HUDEP-2 (cell line): ENCODE results near the gene ADGRV1.

Source experiments
- DNase-seq, 76 experiments: peaks; one replicate each; lab custom pipeline; 2025; ENCODE audit not compliant: unreplicated experiment in 76 of 76; lab: John Stamatoyannopoulos, UW

Gene ADGRV1

GRCh38 chr5:91144491-91145332 is 586.1 kb downstream of the ADGRV1 start:
- no peak for DNase-seq

- no peak for DNase-seq
Observed at GRCh38 chr5:91145333-91145620, 586.7 kb downstream of the ADGRV1 start.

DNA sequence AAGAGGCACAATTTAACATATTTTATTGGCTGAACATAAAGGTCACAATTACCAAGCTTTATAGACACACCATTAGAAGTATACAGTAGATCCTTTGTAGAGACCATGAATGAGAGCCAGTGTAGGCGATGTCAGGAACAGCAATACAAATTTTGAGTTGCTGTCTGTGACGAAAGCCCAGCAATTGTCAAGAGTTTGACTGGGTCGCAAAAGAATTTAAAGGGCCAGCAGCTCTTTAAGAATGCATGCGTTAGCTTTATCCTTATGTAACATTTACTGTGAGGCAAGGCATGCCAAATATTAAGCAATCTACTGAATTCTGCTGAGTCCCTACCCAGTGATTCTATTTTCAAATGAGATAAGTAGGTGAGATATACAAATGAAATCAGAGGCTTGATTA is 587.6 kb downstream of the ADGRV1 start:
- DNase-seq: no peak

DNA sequence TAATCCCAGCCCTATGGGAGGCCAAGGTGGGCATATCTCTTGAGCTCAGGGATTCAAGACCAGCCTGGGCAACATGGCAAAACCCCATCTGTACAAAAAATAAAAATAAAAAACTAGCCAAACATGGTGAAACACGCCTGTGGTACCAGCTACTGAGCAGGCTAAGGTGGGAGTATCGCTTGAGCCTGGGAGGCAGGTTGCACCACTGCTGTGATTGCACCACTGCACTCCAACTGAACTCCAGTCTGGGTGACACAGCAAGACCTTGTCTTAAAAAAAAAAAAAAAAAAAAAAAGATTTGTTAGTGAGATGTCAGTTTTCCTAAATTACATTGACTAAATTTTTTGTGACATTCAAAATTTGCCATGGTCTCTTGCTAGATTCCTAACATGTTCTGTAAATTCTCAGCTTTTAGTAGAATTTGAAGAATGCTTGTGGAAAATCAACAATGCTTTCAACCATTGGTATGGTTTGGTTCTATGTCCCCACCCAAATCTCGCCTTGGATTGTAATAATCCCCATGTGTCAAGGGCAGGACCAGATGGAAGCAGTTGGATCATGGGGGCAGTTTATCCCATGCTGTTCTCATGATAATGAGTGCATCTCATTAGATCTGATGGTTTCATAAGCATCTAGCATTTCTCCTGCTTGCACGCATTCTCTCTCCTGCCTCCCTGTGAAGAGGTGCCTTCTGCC is 588.5 kb downstream of the ADGRV1 start:
- DNase-seq: no peak

- no peak for DNase-seq
Observed at GRCh38 chr5:91150234-91150633, 591.6 kb downstream of the ADGRV1 start.

GRCh38 chr5:91150636-91151035 is 592.0 kb downstream of the ADGRV1 start:
- DNase-seq: no peak

DNA sequence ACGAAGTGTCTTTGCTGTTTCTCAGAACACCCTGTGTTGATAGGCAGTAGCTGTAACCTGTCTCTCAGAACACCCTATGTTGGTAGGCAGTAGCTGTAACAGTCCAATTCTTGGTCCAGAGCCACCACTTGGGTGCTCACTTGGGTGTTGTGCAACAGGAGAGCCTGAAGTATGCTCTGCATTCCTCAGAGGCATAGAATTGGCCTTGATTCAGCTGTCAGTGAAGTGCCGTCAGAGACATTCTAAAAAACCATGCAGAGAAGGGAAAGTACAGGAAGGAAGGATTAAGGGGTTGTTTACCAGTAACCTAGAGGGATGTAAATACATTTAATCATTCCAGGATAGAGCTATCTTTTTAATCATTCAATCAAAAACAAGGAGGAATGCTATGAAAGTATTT is 593.4 kb downstream of the ADGRV1 start:
- peak in 1 of 76 experiments; percentile 1 for DNase-seq

GRCh38 chr5:91154338-91154737 is 595.7 kb downstream of the ADGRV1 start:
- DNase-seq: no peak

DNA sequence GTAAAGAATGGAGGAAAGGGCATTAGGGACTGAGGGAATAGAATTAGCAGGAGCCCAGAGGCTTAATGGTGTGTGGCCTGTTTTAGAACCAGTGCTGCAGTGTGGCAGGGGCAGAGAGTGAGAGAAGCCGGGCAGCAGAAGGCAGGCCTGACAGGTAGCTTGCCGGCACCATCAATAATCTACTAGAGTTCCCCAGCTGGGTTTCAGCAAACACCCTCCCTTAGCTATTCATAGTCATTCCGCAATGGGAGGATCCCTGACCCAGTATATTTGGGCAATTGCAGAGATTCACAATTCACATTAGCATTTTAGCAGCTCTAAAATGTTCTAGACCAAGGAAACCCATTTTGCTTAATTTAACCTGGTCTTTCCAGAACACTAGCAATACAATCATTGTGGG is 596.7 kb downstream of the ADGRV1 start:
- DNase-seq: no peak

DNA sequence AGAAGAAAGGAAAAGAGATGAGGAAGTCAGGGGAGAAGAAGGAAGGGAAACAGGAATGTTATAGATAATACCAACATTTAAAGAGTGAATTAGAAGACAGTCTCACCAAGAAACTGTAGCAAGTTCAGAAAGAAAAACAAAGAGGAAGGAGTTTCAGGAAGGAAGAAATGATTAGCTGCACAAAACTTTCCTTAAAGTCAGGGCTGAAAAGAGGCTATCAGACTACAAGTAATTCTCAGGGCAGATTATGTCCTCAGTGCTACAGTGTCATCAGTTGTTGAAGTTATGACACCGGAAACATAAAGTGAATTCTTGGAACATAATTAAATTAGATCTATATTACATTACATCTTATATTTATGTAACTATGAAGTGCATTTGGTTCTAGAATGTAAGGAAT is 597.6 kb downstream of the ADGRV1 start:
- no peak for DNase-seq

DNA sequence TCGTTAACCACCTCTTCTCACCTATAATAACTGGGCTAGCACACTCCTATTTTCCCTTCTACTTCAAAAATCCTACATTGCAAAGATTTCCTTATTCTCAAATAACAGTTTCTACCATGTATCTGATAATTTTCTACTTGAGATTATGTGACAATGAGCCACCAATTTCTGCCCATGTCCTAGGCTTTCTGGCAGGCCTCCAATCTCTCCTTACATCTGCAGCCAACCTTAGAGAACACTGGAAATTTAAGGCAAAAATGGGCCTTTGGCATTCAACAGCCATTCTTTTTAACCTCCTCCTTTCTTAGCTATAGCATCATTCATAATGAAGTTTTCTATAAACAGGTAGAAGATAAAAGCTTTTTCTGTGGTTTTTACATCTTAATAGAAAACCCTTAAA is 599.4 kb downstream of the ADGRV1 start:
- no peak for DNase-seq

- no peak for DNase-seq
Observed at GRCh38 chr5:91159647-91160046, 601.0 kb downstream of the ADGRV1 start.

DNA sequence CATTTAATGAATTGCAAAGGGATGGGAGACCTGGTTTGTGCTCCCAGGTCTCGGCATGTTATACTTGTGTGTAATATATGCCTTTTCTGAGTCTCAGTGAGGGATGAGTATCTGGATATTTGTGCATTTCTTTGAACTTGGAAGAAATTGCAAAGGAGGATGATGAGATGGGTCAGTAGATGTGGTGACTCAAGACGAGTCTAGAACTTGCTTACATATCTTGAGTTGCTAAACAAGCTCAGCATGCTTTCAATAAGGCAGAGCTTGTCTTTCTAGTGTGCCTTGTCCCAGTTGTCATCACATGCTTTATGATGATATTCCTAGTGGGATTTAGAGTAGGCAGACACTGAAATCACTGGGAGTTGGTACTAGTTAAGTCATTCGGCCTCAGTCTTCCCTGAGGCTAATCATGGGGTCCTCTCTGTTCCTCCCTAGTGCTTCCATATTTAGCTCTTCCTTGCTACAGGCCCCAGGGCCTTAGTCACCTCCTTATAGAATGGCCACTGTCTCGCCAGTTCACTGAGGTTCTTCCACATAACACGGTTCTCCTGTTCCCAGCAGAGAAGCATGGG is 602.2 kb downstream of the ADGRV1 start:
- no peak for DNase-seq

- no peak for DNase-seq
Observed at GRCh38 chr5:91162534-91163381, 604.2 kb downstream of the ADGRV1 start.

DNA sequence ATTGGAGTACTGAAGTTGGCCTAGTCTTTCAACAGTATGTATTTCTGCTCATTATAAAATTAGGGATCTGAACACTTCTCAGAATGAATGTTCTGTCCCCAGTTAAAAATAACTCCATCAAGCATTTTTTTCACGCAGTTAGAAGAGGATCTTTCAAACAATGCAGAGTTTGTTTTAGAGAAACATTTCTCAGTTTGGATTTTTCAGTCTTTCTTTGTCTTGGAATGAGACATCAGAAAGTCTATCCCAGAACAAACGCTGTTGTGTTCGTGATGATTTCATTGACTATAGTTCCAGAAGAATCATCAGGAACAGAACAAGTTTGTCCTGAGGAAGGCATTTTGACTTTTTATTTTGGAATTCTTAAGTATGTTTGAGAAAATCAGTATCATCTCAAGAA is 605.8 kb downstream of the ADGRV1 start:
- DNase-seq: no peak

DNA sequence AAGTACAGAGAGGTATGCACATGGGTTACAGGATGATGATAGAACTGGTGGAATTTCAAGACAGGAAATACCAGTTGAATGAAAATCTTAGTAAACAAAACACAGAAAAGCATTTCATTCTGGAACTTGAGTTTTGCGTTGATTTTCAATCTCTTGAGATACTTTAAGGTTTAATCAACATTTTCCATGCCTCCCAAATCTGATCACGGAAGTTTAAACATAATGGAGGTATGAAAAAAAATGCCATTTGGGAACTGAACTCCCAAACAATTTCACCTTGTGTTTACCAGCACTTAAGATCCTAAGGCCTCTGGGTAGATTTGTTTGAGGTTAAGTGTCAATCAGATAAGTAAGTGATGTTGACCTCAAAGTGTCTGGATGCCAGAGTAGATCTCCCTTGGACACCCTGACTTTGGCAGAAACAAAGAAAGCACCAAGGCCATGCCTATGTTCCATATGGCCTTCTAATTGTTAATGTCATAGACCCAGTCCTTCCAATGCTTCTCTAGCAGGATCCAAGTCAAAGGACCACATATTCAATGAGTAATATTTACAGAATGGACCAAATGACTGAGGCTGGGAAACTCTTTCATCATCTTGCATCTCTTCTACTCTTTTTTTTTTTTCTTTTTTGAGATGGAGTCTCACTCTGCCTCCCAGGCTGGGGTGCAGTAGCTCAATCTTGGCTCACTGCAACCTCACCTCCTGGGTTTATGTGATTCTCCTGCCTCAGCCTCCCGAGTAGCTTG is 607.6 kb downstream of the ADGRV1 start:
- no peak for DNase-seq

- no peak for DNase-seq
Observed at GRCh38 chr5:91168859-91169258, 610.3 kb downstream of the ADGRV1 start.

GRCh38 chr5:91170266-91170665 is 611.7 kb downstream of the ADGRV1 start:
- no peak for DNase-seq

GRCh38 chr5:91171322-91171721 is 612.7 kb downstream of the ADGRV1 start:
- no peak for DNase-seq

GRCh38 chr5:91174396-91174795 is 615.8 kb downstream of the ADGRV1 start:
- DNase-seq: no peak
